Aortic smooth muscle cell (primary cell): Measurements from ENCODE around the gene CHST3. TPM values are rescaled to one million over a fixed set of nuclear protein-coding genes. Genes with fewer than 3 reads are reported as not detected.

ENCODE experiments used
- total RNA-seq: library from RNA; depleted of rRNA; stranded (reverse); fragments of >200 nt; gene quantifications from 2 replicates; pipeline ENCODE4 v1.2.3, GENCODE V29; 2014

Gene CHST3, protein sequence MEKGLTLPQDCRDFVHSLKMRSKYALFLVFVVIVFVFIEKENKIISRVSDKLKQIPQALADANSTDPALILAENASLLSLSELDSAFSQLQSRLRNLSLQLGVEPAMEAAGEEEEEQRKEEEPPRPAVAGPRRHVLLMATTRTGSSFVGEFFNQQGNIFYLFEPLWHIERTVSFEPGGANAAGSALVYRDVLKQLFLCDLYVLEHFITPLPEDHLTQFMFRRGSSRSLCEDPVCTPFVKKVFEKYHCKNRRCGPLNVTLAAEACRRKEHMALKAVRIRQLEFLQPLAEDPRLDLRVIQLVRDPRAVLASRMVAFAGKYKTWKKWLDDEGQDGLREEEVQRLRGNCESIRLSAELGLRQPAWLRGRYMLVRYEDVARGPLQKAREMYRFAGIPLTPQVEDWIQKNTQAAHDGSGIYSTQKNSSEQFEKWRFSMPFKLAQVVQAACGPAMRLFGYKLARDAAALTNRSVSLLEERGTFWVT
- 38.1 and 46.1 TPM in 2 replicates for total RNA-seq

DNA sequence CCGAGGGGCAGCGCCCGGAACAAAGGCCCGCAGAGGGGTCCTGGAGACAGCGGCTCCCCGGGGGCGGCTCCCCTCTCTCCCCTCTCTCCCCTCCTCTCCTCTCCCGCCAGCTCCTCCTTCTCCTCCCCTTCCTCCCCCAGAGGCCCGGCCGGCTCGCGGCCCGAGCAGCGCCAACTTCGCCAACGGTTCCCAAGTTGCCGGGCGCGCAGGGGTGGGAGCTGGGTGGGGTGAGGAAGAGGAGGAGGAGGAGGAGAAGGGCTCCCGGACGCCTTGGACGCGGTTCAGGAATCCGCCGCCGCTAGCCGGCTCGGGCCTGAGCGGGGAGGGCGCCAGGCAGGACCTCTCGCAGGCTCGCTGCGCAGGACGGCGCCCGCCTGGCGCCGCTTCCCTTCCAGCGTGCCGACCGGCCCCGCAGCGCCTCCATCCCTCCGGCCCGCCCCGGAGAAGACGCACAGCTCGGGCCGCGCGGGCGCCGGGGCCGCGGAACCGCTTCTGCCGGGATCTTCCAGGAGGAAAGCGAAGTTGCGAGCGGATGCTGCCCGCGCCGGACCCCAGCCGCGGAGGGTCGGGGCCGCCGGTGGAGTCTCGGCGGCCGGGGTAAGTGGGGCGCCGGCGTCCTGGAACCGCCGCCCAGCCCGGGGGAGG, at the start of gene CHST3:
CHST3 (plus strand) TSS at position 298 of the 645 bp plus-strand sequence. CDS start 41,448 bp downstream, outside the sequence.

Other genes starting within 250 kb of the CHST3 start
- under 0.01 TPM in 1 of 2 replicates, not detected in the other for gene C10orf105, start 244.6 kb upstream of the CHST3 start, total RNA-seq
- 16.2 and 19.6 TPM in 2 replicates for gene VSIR, start 190.9 kb upstream of the CHST3 start, total RNA-seq
- 883 and 905 TPM in 2 replicates for gene PSAP, start 113.1 kb upstream of the CHST3 start, total RNA-seq
- 0.26 and 0.37 TPM in 2 replicates for gene SPOCK2, start 124.2 kb downstream of the CHST3 start, total RNA-seq